Mucosa of gallbladder (tissue), 1 donor: Measurements from ENCODE around the gene ROR2. TPM values are rescaled to one million over a fixed set of nuclear protein-coding genes. Genes with fewer than 3 reads are reported as not detected.

Source experiments
- DNase-seq: peaks from one replicate; pipeline ENCODE4 v3.0.0-alpha.2; 2020; ENCODE audit warnings: low spot score
- total RNA-seq: library from RNA; stranded (reverse); gene quantifications from one replicate; pipeline ENCODE4 v1.2.1, GENCODE V29; 2021
- donor health status: DM: no; HTN: no; CAD: no.

Gene ROR2
- total RNA-seq, 1 donor from 2014 or later = 21.5 TPM

GRCh38 chr9:91720751-91721705, 229.0 kb downstream of the ROR2 start:
- no peak for DNase-seq

- no peak for DNase-seq
Observed at GRCh38 chr9:91720313-91720712, 229.7 kb downstream of the ROR2 start.

- no peak for DNase-seq
Observed at GRCh38 chr9:91718071-91718470, 232.0 kb downstream of the ROR2 start.

GRCh38 chr9:91716815-91717214, 233.2 kb downstream of the ROR2 start:
- DNase-seq = no peak

- DNase-seq = no peak
Observed at GRCh38 chr9:91716239-91716638, 233.8 kb downstream of the ROR2 start.

- DNase-seq = no peak
Observed at GRCh38 chr9:91714874-91715615, 235.0 kb downstream of the ROR2 start.

GRCh38 chr9:91714020-91714806, 235.8 kb downstream of the ROR2 start:
- DNase-seq = peak; percentile 58

- no peak for DNase-seq
Observed at GRCh38 chr9:91712811-91713210, 237.2 kb downstream of the ROR2 start.

GRCh38 chr9:91711755-91712601, 238.1 kb downstream of the ROR2 start:
- no peak for DNase-seq

GRCh38 chr9:91710158-91710557, 239.9 kb downstream of the ROR2 start:
- DNase-seq = no peak

GRCh38 chr9:91705386-91705785, 244.6 kb downstream of the ROR2 start:
- no peak for DNase-seq

GRCh38 chr9:91700475-91700874, 249.6 kb downstream of the ROR2 start:
- DNase-seq = no peak

- no peak for DNase-seq
Observed at GRCh38 chr9:91698266-91698665, 251.8 kb downstream of the ROR2 start.

GRCh38 chr9:91697201-91697600, 252.8 kb downstream of the ROR2 start:
- no peak for DNase-seq

GRCh38 chr9:91694081-91694870, 255.8 kb downstream of the ROR2 start:
- DNase-seq = no peak

GRCh38 chr9:91693226-91693625, 256.8 kb downstream of the ROR2 start:
- no peak for DNase-seq

GRCh38 chr9:91690540-91691249, 259.3 kb downstream of the ROR2 start:
- DNase-seq = peak; percentile 42

GRCh38 chr9:91689006-91689405, 261.0 kb downstream of the ROR2 start:
- no peak for DNase-seq

- no peak for DNase-seq
Observed at GRCh38 chr9:91683269-91683668, 266.8 kb downstream of the ROR2 start.

- DNase-seq = no peak
Observed at GRCh38 chr9:91682806-91683205, 267.2 kb downstream of the ROR2 start.
